ENCODE results near the gene ZNF14.

Gene ZNF14

GRCh38 chr19:19737559-19738332 lies 4.8 kb upstream of the ZNF14 start:
- Histone ChIP-seq H3K79me1 (replicated peaks; ENCODE audit: low read length, poor library complexity, severe bottlenecking) (no peaks in the 10 kb centered on the region), H2BK120ac (ENCODE audit: low read depth, low read length) (no peak overlapping the region), H2BK12ac (ENCODE audit: low read length in 2 of 2) (no peak overlapping the region), H3K27ac (ENCODE audit: low read length, poor library complexity, severe bottlenecking) (no peak overlapping the region), H2AK5ac (ENCODE audit: low read length, severe bottlenecking) (no peak overlapping the region), H3K18ac (ENCODE audit: low read depth in 1 of 2, low read length in 2 of 2) (no peak overlapping the region), H3K9me3 (ENCODE audit: control insufficient read depth, low read length) (no peaks in the 10 kb centered on the region), H3K4me3 (ENCODE audit: insufficient read depth in 1 of 2, low read depth in 1 of 2, low read length in 2 of 2) (no peak overlapping the region), H3K4me1 (ENCODE audit: control insufficient read depth, insufficient read depth, low read depth, low read length) (no peaks in the 10 kb centered on the region), H3K9ac (ENCODE audit: low read length) (no peak overlapping the region), H3K14ac (ENCODE audit: low read length in 2 of 2) (no peak overlapping the region), H2AFZ (ENCODE audit: low read depth, low read length) (no peak overlapping the region), H3K4ac (ENCODE audit: low read depth in 1 of 2, low read length in 2 of 2) (no peak overlapping the region), H3K27me3 (ENCODE audit: control insufficient read depth in 1 of 2, insufficient read depth in 1 of 2, low read length in 2 of 2) (no peaks in the 10 kb centered on the region), H3K23ac (ENCODE audit: low read length in 2 of 2) (no peak overlapping the region), H2BK15ac (ENCODE audit: low read depth, poor library complexity, severe bottlenecking) (no peak overlapping the region), H4K91ac (ENCODE audit: low read length) (no peak overlapping the region), H3K4me2 (ENCODE audit: low read length, poor library complexity, severe bottlenecking) (no peak overlapping the region), H2BK5ac (ENCODE audit: low read depth, low read length, poor library complexity, severe bottlenecking) (no peak overlapping the region), H4K8ac (ENCODE audit: low read length) (no peak overlapping the region), H3K36me3 (ENCODE audit: control insufficient read depth in 1 of 2, insufficient read depth in 2 of 2, low read depth in 1 of 2, low read length in 2 of 2) (no peaks in the 10 kb centered on the region)
- no peak for DNase-seq
- WGBS: 81% methylated on average over 8 of the region's 8 CpGs

GRCh38 chr19:19721896-19722295 lies 11.0 kb downstream of the ZNF14 start:
- WGBS: 98% methylated on average over 2 of the region's 2 CpGs
- H3K9me3 ChIP-seq (ENCODE audit: control insufficient read depth, low read length): peaks cover 69% of the 10 kb centered on the region
- no peak for DNase-seq
- H2BK5ac ChIP-seq (ENCODE audit: low read depth, low read length, poor library complexity, severe bottlenecking): no peak overlapping the region
- H3K27me3 ChIP-seq (ENCODE audit: control insufficient read depth in 1 of 2, insufficient read depth in 1 of 2, low read length in 2 of 2): no peaks in the 10 kb centered on the region
- peaks cover 17% of the 10 kb centered on the region for H3K79me1 ChIP-seq (replicated peaks; ENCODE audit: low read length, poor library complexity, severe bottlenecking)
- H2AFZ ChIP-seq (ENCODE audit: low read depth, low read length): no peak overlapping the region
- no peak overlapping the region for H3K9ac ChIP-seq (ENCODE audit: low read length)
- no peak overlapping the region for H2BK15ac ChIP-seq (ENCODE audit: low read depth, poor library complexity, severe bottlenecking)
- H3K23ac ChIP-seq (ENCODE audit: low read length in 2 of 2): no peak overlapping the region
- no peaks in the 10 kb centered on the region for H3K4me1 ChIP-seq (ENCODE audit: control insufficient read depth, insufficient read depth, low read depth, low read length)
- H2BK12ac ChIP-seq (ENCODE audit: low read length in 2 of 2): no peak overlapping the region
- no peak overlapping the region for H3K18ac ChIP-seq (ENCODE audit: low read depth in 1 of 2, low read length in 2 of 2)
- no peak overlapping the region for H3K4ac ChIP-seq (ENCODE audit: low read depth in 1 of 2, low read length in 2 of 2)
- H3K4me3 ChIP-seq (ENCODE audit: insufficient read depth in 1 of 2, low read depth in 1 of 2, low read length in 2 of 2): peak overlapping the region in 1 of 2 experiments; percentile 28
- no peak overlapping the region for H2BK120ac ChIP-seq (ENCODE audit: low read depth, low read length)
- H3K14ac ChIP-seq (ENCODE audit: low read length in 2 of 2): no peak overlapping the region
- H3K4me2 ChIP-seq (ENCODE audit: low read length, poor library complexity, severe bottlenecking): no peak overlapping the region
- no peak overlapping the region for H4K8ac ChIP-seq (ENCODE audit: low read length)
- peaks cover 0 to 8% of the 10 kb centered on the region in 2 experiments for H3K36me3 ChIP-seq (ENCODE audit: control insufficient read depth in 1 of 2, insufficient read depth in 2 of 2, low read depth in 1 of 2, low read length in 2 of 2)
- H4K91ac ChIP-seq (ENCODE audit: low read length): no peak overlapping the region
- H3K27ac ChIP-seq (ENCODE audit: low read length, poor library complexity, severe bottlenecking): no peak overlapping the region
- H2AK5ac ChIP-seq (ENCODE audit: low read length, severe bottlenecking): no peak overlapping the region

DNA sequence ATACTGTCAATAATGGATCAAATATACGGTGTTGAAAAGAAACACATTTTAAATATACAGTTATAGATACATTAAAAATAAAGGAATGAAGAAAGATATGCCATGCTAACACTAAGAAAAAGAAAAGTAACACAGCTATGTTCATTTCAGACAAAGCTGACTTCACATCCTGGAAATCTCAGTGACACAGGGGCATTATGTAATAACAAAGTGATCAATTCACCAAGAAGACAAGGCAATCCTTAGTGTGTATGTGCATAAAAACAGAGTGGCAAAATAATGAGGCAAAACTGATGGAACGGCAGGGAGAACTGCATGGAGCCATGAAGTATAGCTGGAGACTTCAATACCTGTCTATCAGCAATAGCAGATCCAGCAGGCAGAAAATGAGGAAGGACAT lies 13.1 kb downstream of the ZNF14 start:
- 100% methylated on average over 1 of the region's 2 CpGs for WGBS
- H2BK12ac ChIP-seq (ENCODE audit: low read length in 2 of 2): no peak overlapping the region
- no peak overlapping the region for H3K14ac ChIP-seq (ENCODE audit: low read length in 2 of 2)

GRCh38 chr19:19711934-19712828 lies 20.7 kb downstream of the ZNF14 start:
- Histone ChIP-seq H3K18ac (ENCODE audit: low read depth in 1 of 2, low read length in 2 of 2) (no peak overlapping the region), H3K23ac (ENCODE audit: low read length in 2 of 2) (no peak overlapping the region), H2BK120ac (ENCODE audit: low read depth, low read length) (no peak overlapping the region), H2AFZ (ENCODE audit: low read depth, low read length) (no peak overlapping the region), H3K79me1 (replicated peaks; ENCODE audit: low read length, poor library complexity, severe bottlenecking) (peaks cover 16% of the 10 kb centered on the region), H3K4ac (ENCODE audit: low read depth in 1 of 2, low read length in 2 of 2) (no peak overlapping the region), H2AK5ac (ENCODE audit: low read length, severe bottlenecking) (no peak overlapping the region), H3K4me1 (ENCODE audit: control insufficient read depth, insufficient read depth, low read depth, low read length) (no peaks in the 10 kb centered on the region), H3K27ac (ENCODE audit: low read length, poor library complexity, severe bottlenecking) (no peak overlapping the region), H2BK15ac (ENCODE audit: low read depth, poor library complexity, severe bottlenecking) (no peak overlapping the region), H3K4me3 (ENCODE audit: insufficient read depth in 1 of 2, low read depth in 1 of 2, low read length in 2 of 2) (peak overlapping the region in 1 of 2 experiments; percentile 61), H4K91ac (ENCODE audit: low read length) (no peak overlapping the region), H3K27me3 (ENCODE audit: control insufficient read depth in 1 of 2, insufficient read depth in 1 of 2, low read length in 2 of 2) (no peaks in the 10 kb centered on the region), H4K8ac (ENCODE audit: low read length) (no peak overlapping the region), H2BK5ac (ENCODE audit: low read depth, low read length, poor library complexity, severe bottlenecking) (no peak overlapping the region), H3K14ac (ENCODE audit: low read length in 2 of 2) (no peak overlapping the region), H3K9ac (ENCODE audit: low read length) (no peak overlapping the region), H3K36me3 (ENCODE audit: control insufficient read depth in 1 of 2, insufficient read depth in 2 of 2, low read depth in 1 of 2, low read length in 2 of 2) (peaks cover 34 to 49% of the 10 kb centered on the region in 2 experiments), H3K4me2 (ENCODE audit: low read length, poor library complexity, severe bottlenecking) (no peak overlapping the region), H3K9me3 (ENCODE audit: control insufficient read depth, low read length) (peaks cover 99% of the 10 kb centered on the region), H2BK12ac (ENCODE audit: low read length in 2 of 2) (no peak overlapping the region)
- 99% methylated on average over 8 of the region's 10 CpGs for WGBS
- DNase-seq: peak; percentile 6

More for the DNA sequence above, 13.1 kb downstream of the ZNF14 start:
- Histone ChIP-seq H2BK5ac (ENCODE audit: low read depth, low read length, poor library complexity, severe bottlenecking) (no peak overlapping the region), H3K36me3 (ENCODE audit: control insufficient read depth in 1 of 2, insufficient read depth in 2 of 2, low read depth in 1 of 2, low read length in 2 of 2) (peaks cover 0 to 10% of the 10 kb centered on the region in 2 experiments), H3K9me3 (ENCODE audit: control insufficient read depth, low read length) (peaks cover 75% of the 10 kb centered on the region), H3K4me3 (ENCODE audit: insufficient read depth in 1 of 2, low read depth in 1 of 2, low read length in 2 of 2) (peak overlapping the region in 1 of 2 experiments; percentile 1), H4K8ac (ENCODE audit: low read length) (no peak overlapping the region), H3K79me1 (replicated peaks; ENCODE audit: low read length, poor library complexity, severe bottlenecking) (peaks cover 25% of the 10 kb centered on the region), H3K18ac (ENCODE audit: low read depth in 1 of 2, low read length in 2 of 2) (no peak overlapping the region), H3K27ac (ENCODE audit: low read length, poor library complexity, severe bottlenecking) (no peak overlapping the region), H3K4ac (ENCODE audit: low read depth in 1 of 2, low read length in 2 of 2) (no peak overlapping the region), H4K91ac (ENCODE audit: low read length) (no peak overlapping the region), H2BK120ac (ENCODE audit: low read depth, low read length) (no peak overlapping the region), H3K4me1 (ENCODE audit: control insufficient read depth, insufficient read depth, low read depth, low read length) (no peaks in the 10 kb centered on the region), H3K27me3 (ENCODE audit: control insufficient read depth in 1 of 2, insufficient read depth in 1 of 2, low read length in 2 of 2) (no peaks in the 10 kb centered on the region), H2AFZ (ENCODE audit: low read depth, low read length) (no peak overlapping the region), H3K9ac (ENCODE audit: low read length) (no peak overlapping the region), H2AK5ac (ENCODE audit: low read length, severe bottlenecking) (no peak overlapping the region), H3K23ac (ENCODE audit: low read length in 2 of 2) (no peak overlapping the region), H2BK15ac (ENCODE audit: low read depth, poor library complexity, severe bottlenecking) (no peak overlapping the region), H3K4me2 (ENCODE audit: low read length, poor library complexity, severe bottlenecking) (no peak overlapping the region)
- DNase-seq: no peak
